GM23248 (cell line): ENCODE data around the gene WHRN. TPM values are rescaled to one million over a fixed set of nuclear protein-coding genes. Genes with fewer than 3 reads are reported as not detected.

ENCODE experiments used
- DNase-seq: peaks from one replicate; pipeline ENCODE4 v3.0.0-alpha.2; 2015
- H2AFZ ChIP-seq: fragments of 200-600 bp; sonication (generic); 2 replicates; pipeline ENCODE4 v1.6.1; 2016; ENCODE audit warnings: antibody characterized with exemption
- H3F3A ChIP-seq: fragments of 200-600 bp; sonication (generic); 2 replicates; pipeline ENCODE4 v1.6.1; 2016; ENCODE audit warnings: mild to moderate bottlenecking, antibody characterized with exemption, mixed run types; ENCODE audit not compliant: insufficient read depth
- H3K27ac ChIP-seq: fragments of 200-600 bp; sonication (generic); 2 replicates; pipeline ENCODE4 v1.5.1; 2016; ENCODE audit warnings: mild to moderate bottlenecking
- H3K27me3 ChIP-seq: fragments of 200-600 bp; sonication (generic); replicated peaks from 2 replicates; pipeline ENCODE4 v1.6.1; 2016; ENCODE audit warnings: mild to moderate bottlenecking; ENCODE audit not compliant: insufficient read depth
- H3K36me3 ChIP-seq: fragments of 200-600 bp; sonication (generic); 2 replicates; pipeline ENCODE4 v1.6.1; 2016; ENCODE audit warnings: low read depth, mild to moderate bottlenecking
- H3K4me1 ChIP-seq: fragments of 200-600 bp; sonication (generic); 2 replicates; pipeline ENCODE4 v1.6.1; 2016; ENCODE audit warnings: mild to moderate bottlenecking; ENCODE audit not compliant: insufficient read depth
- H3K4me2 ChIP-seq: fragments of 200-600 bp; sonication (generic); one replicate; pipeline ENCODE4 v1.6.1; 2016; ENCODE audit warnings: mild to moderate bottlenecking; ENCODE audit not compliant: unreplicated experiment
- H3K4me3 ChIP-seq: fragments of 200-600 bp; sonication (generic); 2 replicates; pipeline ENCODE4 v1.5.1; 2016; ENCODE audit warnings: mild to moderate bottlenecking
- H3K79me2 ChIP-seq: fragments of 200-600 bp; sonication (generic); 2 replicates; pipeline ENCODE4 v1.6.1; 2016; ENCODE audit warnings: mild to moderate bottlenecking; ENCODE audit not compliant: insufficient read depth
- H3K9ac ChIP-seq: fragments of 200-600 bp; sonication (generic); 2 replicates; pipeline ENCODE4 v1.6.1; 2016; ENCODE audit warnings: mild to moderate bottlenecking
- H3K9me2 ChIP-seq: fragments of 200-600 bp; sonication (generic); 2 replicates; pipeline ENCODE4 v1.6.1; 2016; ENCODE audit warnings: mixed run types, mild to moderate bottlenecking, moderate library complexity; ENCODE audit not compliant: insufficient read depth
- H3K9me3 ChIP-seq: fragments of 200-600 bp; sonication (generic); one replicate; pipeline ENCODE4 v1.6.1; 2017; ENCODE audit warnings: low read depth
- H4K20me1 ChIP-seq: fragments of 200-600 bp; sonication (generic); 2 replicates; pipeline ENCODE4 v1.6.0; 2016; ENCODE audit not compliant: insufficient read depth
- EZH2 ChIP-seq: fragments of 200-600 bp; sonication (generic); IDR thresholded peaks from 2 replicates; pipeline ENCODE4 v1.6.1; 2018; ENCODE audit warnings: antibody characterized with exemption, mild to moderate bottlenecking; ENCODE audit not compliant: insufficient read depth, poor library complexity, severe bottlenecking
- EZH2phosphoT487 ChIP-seq: fragments of 200-600 bp; sonication (generic); IDR thresholded peaks from 2 replicates; pipeline ENCODE4 v1.6.1; 2018; ENCODE audit warnings: antibody characterized with exemption, moderate library complexity, mild to moderate bottlenecking, low read depth; ENCODE audit not compliant: insufficient read depth
- WGBS, 2 experiments: methylation state at CpG; one replicate each; pipeline ENCODE4 v1.1.6; 2015 to 2017; ENCODE audit warnings: low lambda C conversion rate in 2 of 2, low coverage in 1 of 2; ENCODE audit errors: missing lambda C conversion rate in 2 of 2; 5-methylcytosine and 5-hydroxymethylcytosine counted together
- in situ Hi-C: fragments of 300-500 bp; cut with MboI; formaldehyde crosslinking; loops from 2 replicates; pipeline ENCODE4 v1.15.0; 2020
- polyA plus RNA-seq: library from polyadenylated mRNA; unstranded; fragments of >200 nt; fragmentation: Nextera tagmentation; extraction: Ambion mirVana; gene quantifications from 2 replicates; pipeline ENCODE4 v1.2.1, GENCODE V29; 2016
- total RNA-seq: library from RNA; depleted of rRNA; stranded (reverse); fragments of >200 nt; shearing (Covaris generic); gene quantifications from 2 replicates; pipeline ENCODE4 v1.2.3, GENCODE V29; 2014

The WHRN gene
- total and polyA plus RNA-seq, 2 experiments from 2014 or later: 0.76 to 1.5 TPM

DNA sequence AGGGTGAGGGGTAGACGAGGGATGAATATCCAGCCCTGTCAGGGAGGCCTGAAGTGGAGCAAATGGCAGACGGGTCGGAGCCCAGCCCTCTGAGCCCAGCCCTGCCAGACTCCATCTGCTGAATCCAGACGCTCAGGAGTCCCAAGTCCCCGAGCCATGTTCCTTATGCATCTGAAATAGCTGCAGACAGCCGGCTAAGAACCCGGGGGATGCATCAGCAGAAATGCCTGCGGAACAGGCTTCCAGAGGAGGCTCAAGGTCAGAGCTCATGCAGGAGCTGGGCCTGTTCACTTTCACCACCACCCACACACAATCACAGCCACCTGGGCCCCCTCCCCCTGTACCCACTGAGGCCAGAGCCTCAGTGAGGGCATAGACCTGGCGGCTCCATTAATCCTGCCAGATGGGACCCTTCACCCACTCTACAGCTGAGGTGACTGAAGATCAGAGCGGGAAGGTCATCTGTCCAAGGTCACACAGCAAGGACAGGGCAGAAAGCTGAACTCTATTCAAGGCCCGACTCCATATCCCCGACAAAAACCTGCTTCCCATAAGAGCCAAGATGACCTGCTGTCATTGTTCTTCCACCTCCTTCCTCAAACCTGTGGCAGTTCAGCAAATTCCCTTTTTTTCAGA, 93.1 kb downstream of the WHRN start:
- no peak overlapping the region for H3K4me3 ChIP-seq
- no peak for TF ChIP-seq EZH2phosphoT487
- TF ChIP-seq EZH2: no peak
- H3K27me3 ChIP-seq: no peaks in the 10 kb centered on the region
- H3K79me2 ChIP-seq: no peaks in the 10 kb centered on the region
- H3K4me1 ChIP-seq: peaks cover 8% of the 10 kb centered on the region; the same call in 1 of the 2 replicates
- H3K36me3 ChIP-seq: no peaks in the 10 kb centered on the region
- WGBS, 2 experiments: 86 to 95% methylated on average over 12 of the region's 12 CpGs
- H3K27ac ChIP-seq: no peak overlapping the region
- H3K9me2 ChIP-seq: no peaks in the 10 kb centered on the region
- no peak overlapping the region for H2AFZ ChIP-seq
- H3K4me2 ChIP-seq: no peak overlapping the region
- no peaks in the 10 kb centered on the region for H3K9me3 ChIP-seq
- in situ Hi-C loops: no loop called here
- no peaks in the 10 kb centered on the region for H3F3A ChIP-seq
- H3K9ac ChIP-seq: no peak overlapping the region
- no peak for DNase-seq
- no peaks in the 10 kb centered on the region for H4K20me1 ChIP-seq

DNA sequence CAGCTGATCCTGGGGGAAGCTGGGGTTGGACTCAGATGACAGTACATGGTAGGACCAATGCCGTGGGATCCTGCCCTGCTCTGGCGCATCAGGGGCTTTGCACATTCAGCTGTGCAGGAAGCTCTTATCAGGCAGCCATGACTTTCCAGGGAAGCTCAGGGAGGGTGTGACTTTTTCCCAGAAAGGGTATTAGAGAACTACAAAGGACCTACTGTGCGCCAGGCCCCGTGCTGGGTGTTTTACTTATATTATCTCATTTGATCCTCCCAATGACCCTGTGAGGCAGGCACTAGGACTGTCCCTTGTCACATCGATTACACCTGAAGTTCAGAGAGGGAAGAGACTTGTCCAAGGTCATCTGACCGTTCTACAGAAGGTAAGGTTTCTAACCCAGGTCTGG, 93.8 kb downstream of the WHRN start:
- 84% methylated on average over 6 of the region's 6 CpGs for WGBS, 2 experiments
- H3K9ac ChIP-seq: no peak overlapping the region
- TF ChIP-seq EZH2 (no peak), EZH2phosphoT487 (no peak)
- no peak overlapping the region for H3K27ac ChIP-seq
- no peak for DNase-seq
- H3K27me3 ChIP-seq: no peaks in the 10 kb centered on the region
- 0 out of 2 replicates have a peak, but pooled peaks cover 6% of the 10 kb centered on the region for H3K4me1 ChIP-seq
- no peaks in the 10 kb centered on the region for H3F3A ChIP-seq
- H3K9me2 ChIP-seq: no peaks in the 10 kb centered on the region
- no peaks in the 10 kb centered on the region for H3K9me3 ChIP-seq
- in situ Hi-C loops: no loop called here
- no peaks in the 10 kb centered on the region for H3K36me3 ChIP-seq
- no peaks in the 10 kb centered on the region for H3K79me2 ChIP-seq
- no peaks in the 10 kb centered on the region for H4K20me1 ChIP-seq
- no peak overlapping the region for H3K4me3 ChIP-seq
- H2AFZ ChIP-seq: no peak overlapping the region
- H3K4me2 ChIP-seq: no peak overlapping the region

DNA sequence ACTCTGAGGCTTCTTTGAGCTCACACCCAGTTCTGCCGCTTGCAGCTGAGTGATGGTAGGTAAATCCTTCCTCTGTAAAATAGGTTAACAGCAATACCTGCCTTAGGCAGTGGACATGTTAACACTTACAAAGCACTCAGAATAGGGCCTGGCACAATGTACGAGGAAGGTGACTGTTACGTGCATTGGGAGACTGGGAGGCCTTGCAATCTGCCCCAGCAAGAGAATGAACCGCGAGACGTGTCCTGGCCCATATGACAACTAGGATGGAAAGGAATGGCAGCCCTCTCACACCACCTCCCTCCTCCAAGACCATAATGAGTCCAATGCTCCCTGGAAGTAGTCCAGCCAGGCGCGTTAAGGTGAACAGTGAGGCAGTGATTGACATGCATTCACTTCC, 94.4 kb downstream of the WHRN start:
- Histone ChIP-seq H3K9me2 (no peaks in the 10 kb centered on the region), H3F3A (no peaks in the 10 kb centered on the region), H3K79me2 (no peaks in the 10 kb centered on the region), H3K9ac (no peak overlapping the region), H4K20me1 (no peaks in the 10 kb centered on the region), H3K4me1 (0 out of 2 replicates have a peak, but pooled peaks cover 6% of the 10 kb centered on the region), H3K27ac (no peak overlapping the region), H3K4me3 (no peak overlapping the region), H3K27me3 (no peaks in the 10 kb centered on the region), H3K4me2 (no peak overlapping the region), H3K36me3 (no peaks in the 10 kb centered on the region), H2AFZ (no peak overlapping the region), H3K9me3 (no peaks in the 10 kb centered on the region)
- DNase-seq: no peak
- TF ChIP-seq EZH2 (no peak), EZH2phosphoT487 (no peak)
- 94% methylated on average over 8 of the region's 8 CpGs for WGBS, 2 experiments
- in situ Hi-C loops: no loop called here

DNA sequence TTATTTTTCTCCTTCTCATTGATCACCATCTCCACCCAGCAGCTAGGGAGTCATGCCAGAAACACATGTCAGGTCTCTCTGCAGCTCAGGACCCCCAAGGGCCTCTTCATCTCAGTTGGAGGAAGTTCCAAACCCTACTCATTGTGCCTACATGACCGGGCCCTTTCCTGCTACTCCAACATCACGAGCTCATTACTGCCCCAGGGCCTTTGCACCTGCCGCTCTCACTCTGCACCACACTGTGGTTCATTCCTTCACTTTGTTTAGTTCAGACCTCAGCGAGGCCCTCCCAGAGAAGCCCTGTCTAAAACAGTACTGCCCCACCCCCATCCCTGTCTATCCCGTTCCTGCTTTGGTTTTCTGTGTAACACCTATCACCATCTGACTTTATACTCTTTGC, 95.4 kb downstream of the WHRN start:
- no peaks in the 10 kb centered on the region for H3F3A ChIP-seq
- H4K20me1 ChIP-seq: no peaks in the 10 kb centered on the region
- H3K4me1 ChIP-seq: 0 out of 2 replicates have a peak, but pooled peaks cover 6% of the 10 kb centered on the region
- H3K27ac ChIP-seq: no peak overlapping the region
- H3K9me2 ChIP-seq: no peaks in the 10 kb centered on the region
- no peaks in the 10 kb centered on the region for H3K36me3 ChIP-seq
- H3K4me2 ChIP-seq: no peak overlapping the region
- in situ Hi-C loops: loop anchor here (10.0 kb wide), 1 partner anchor 245 kb away; the partner anchor contains the start of gene TEX53
- no peaks in the 10 kb centered on the region for H3K9me3 ChIP-seq
- no peaks in the 10 kb centered on the region for H3K27me3 ChIP-seq
- no peak overlapping the region for H3K4me3 ChIP-seq
- TF ChIP-seq EZH2 (no peak), EZH2phosphoT487 (no peak)
- H2AFZ ChIP-seq: no peak overlapping the region
- no peak for DNase-seq
- no peak overlapping the region for H3K9ac ChIP-seq
- WGBS, 2 experiments: 69 to 71% methylated on average over 5 of the region's 5 CpGs
- no peaks in the 10 kb centered on the region for H3K79me2 ChIP-seq
